Smooth muscle cell (in vitro differentiated cells): ENCODE data around the gene PSMC1. TPM values are rescaled to one million over a fixed set of nuclear protein-coding genes. Genes with fewer than 3 reads are reported as not detected.

Experiments used
- DNase-seq: peaks from one replicate; lab custom pipeline; 2025; ENCODE audit not compliant: unreplicated experiment; lab: John Stamatoyannopoulos, UW
- H2AFZ ChIP-seq: fragments of 200-600 bp; sonication (generic); 2 replicates; pipeline ENCODE4 v1.6.0; 2016; ENCODE audit warnings: antibody characterized with exemption, low read depth, mild to moderate bottlenecking
- H3F3A ChIP-seq: fragments of 200-600 bp; sonication (generic); 2 replicates; pipeline ENCODE4 v1.6.0; 2017; ENCODE audit warnings: antibody characterized with exemption, low read depth
- H3K27ac ChIP-seq: fragments of 200-600 bp; sonication (generic); 2 replicates; pipeline ENCODE4 v1.5.1; 2016; ENCODE audit warnings: low read depth, mild to moderate bottlenecking
- H3K27me3 ChIP-seq: fragments of 200-600 bp; sonication (generic); 2 replicates; pipeline ENCODE4 v1.6.1; 2016; ENCODE audit warnings: low read depth, mild to moderate bottlenecking
- H3K36me3 ChIP-seq: fragments of 200-600 bp; sonication (generic); 2 replicates; pipeline ENCODE4 v1.5.1; 2016; ENCODE audit warnings: low read depth
- H3K4me1 ChIP-seq: fragments of 200-600 bp; sonication (generic); 2 replicates; pipeline ENCODE4 v1.5.1; 2016; ENCODE audit warnings: low read depth
- H3K4me2 ChIP-seq: fragments of 200-600 bp; sonication (generic); 2 replicates; pipeline ENCODE4 v1.6.0; 2016; ENCODE audit warnings: mild to moderate bottlenecking
- H3K4me3 ChIP-seq: fragments of 200-600 bp; sonication (generic); 2 replicates; pipeline ENCODE4 v1.5.1; 2016; ENCODE audit warnings: mild to moderate bottlenecking
- H3K79me2 ChIP-seq: fragments of 200-600 bp; sonication (generic); 2 replicates; pipeline ENCODE4 v1.6.0; 2016; ENCODE audit warnings: low read depth, mild to moderate bottlenecking
- H3K9ac ChIP-seq: fragments of 200-600 bp; sonication (generic); 2 replicates; pipeline ENCODE4 v1.6.0; 2016; ENCODE audit warnings: low read depth
- H3K9me3 ChIP-seq: fragments of 200-600 bp; sonication (generic); replicated peaks from 2 replicates; pipeline ENCODE4 v1.5.1; 2016; ENCODE audit warnings: low read depth
- H4K20me1 ChIP-seq: fragments of 200-600 bp; sonication (generic); 2 replicates; pipeline ENCODE4 v1.6.0; 2016; ENCODE audit warnings: low read depth
- CTCF ChIP-seq: fragments of 200-600 bp; sonication (generic); IDR thresholded peaks from 2 replicates; pipeline ENCODE4 v1.5.1; 2017; ENCODE audit warnings: borderline replicate concordance, mild to moderate bottlenecking, antibody characterized with exemption; ENCODE audit not compliant: insufficient read depth, poor library complexity, severe bottlenecking
- WGBS: methylation state at CpG from one replicate; pipeline ENCODE4 v1.1.7; 2016; ENCODE audit warnings: low lambda C conversion rate; 5-methylcytosine and 5-hydroxymethylcytosine counted together
- polyA plus RNA-seq: library from polyadenylated mRNA; unstranded; fragments of >200 nt; fragmentation: Nextera tagmentation; extraction: Ambion mirVana; gene quantifications from 2 replicates; pipeline ENCODE4 v1.2.1, GENCODE V29; 2016
- total RNA-seq: library from RNA; depleted of rRNA; stranded (reverse); fragments of >200 nt; gene quantifications from 2 replicates; pipeline ENCODE4 v1.2.3, GENCODE V29; 2014

PSMC1 gene
- total and polyA plus RNA-seq, 2 experiments from 2014 or later = 151 to 172 TPM

- Histone ChIP-seq H3K9ac (no peak overlapping the region), H3K79me2 (peaks cover 49% of the 10 kb centered on the region)
- no peak for TF ChIP-seq CTCF
These were observed 65.5 kb downstream of the PSMC1 start for GRCh38 chr14:90321891-90322290.

More at GRCh38 chr14:90321891-90322290, 65.5 kb downstream of the PSMC1 start:
- WGBS = 85% methylated on average over 4 of the region's 4 CpGs
- Histone ChIP-seq H3K4me2 (no peak overlapping the region), H3K9me3 (no peaks in the 10 kb centered on the region), H3K4me1 (no peaks in the 10 kb centered on the region), H3K4me3 (no peak overlapping the region), H3K36me3 (peaks cover 4% of the 10 kb centered on the region), H3K27ac (no peak overlapping the region), H3K27me3 (no peaks in the 10 kb centered on the region), H2AFZ (no peak overlapping the region), H3F3A (no peaks in the 10 kb centered on the region), H4K20me1 (peaks cover 20% of the 10 kb centered on the region)
- DNase-seq = no peak

Other genes starting within 250 kb of the PSMC1 start
- 0.45 TPM in 1 of 2 replicates, not detected in the other for gene KCNK13, start 194.6 kb upstream of the PSMC1 start, total RNA-seq
- gene KCNK13, start 194.6 kb upstream of the PSMC1 start, polyA plus RNA-seq = 0.07 TPM in 1 of 2 replicates, not detected in the other
- 7.5 and 8.0 TPM in 2 replicates for gene NRDE2, start 75.4 kb downstream of the PSMC1 start, total RNA-seq
- gene NRDE2, start 75.4 kb downstream of the PSMC1 start, polyA plus RNA-seq = 9.9 and 17.5 TPM in 2 replicates
- gene CALM1, start 140.5 kb downstream of the PSMC1 start, total RNA-seq = 289 and 302 TPM in 2 replicates
- 545 and 597 TPM in 2 replicates for gene CALM1, start 140.5 kb downstream of the PSMC1 start, polyA plus RNA-seq